Astrocyte (in vitro differentiated cells and primary cell): ENCODE data around the gene VAT1L.

ENCODE experiments used
- CTCF ChIP-seq: IDR thresholded peaks from 2 replicates; pipeline ENCODE4 v1.5.1; 2011; ENCODE audit warnings: low read depth, mild to moderate bottlenecking, inconsistent platforms, low read length, moderate library complexity; ENCODE audit not compliant: insufficient read depth
- EZH2 ChIP-seq: IDR thresholded peaks from 2 replicates; pipeline ENCODE4 v1.6.1; 2012; ENCODE audit warnings: mild to moderate bottlenecking, low read length, inconsistent platforms; ENCODE audit not compliant: insufficient read depth

- no peak for TF ChIP-seq CTCF
- no peak for TF ChIP-seq EZH2
Observed at GRCh38 chr16:77842468-77842867, 54.1 kb downstream of the VAT1L start.
